ENCODE results near the gene SIT1. TPM values are rescaled to one million over a fixed set of nuclear protein-coding genes. Genes with fewer than 3 reads are reported as not detected.

Gene SIT1
- total RNA-seq, 1 donor from 2014 or later, result 3.4 TPM

- DNase-seq, result no peak
- no peaks in the 10 kb centered on the region for H3K36me3 Mint-ChIP-seq (ENCODE audit: unreplicated experiment)
- peaks cover 4% of the 10 kb centered on the region for H3K27me3 Mint-ChIP-seq (ENCODE audit: unreplicated experiment)
- no peak within 1 kb of the TSS for H3K27ac Mint-ChIP-seq (ENCODE audit: unreplicated experiment)
- peaks cover 3% of the 10 kb centered on the region for H3K4me1 Mint-ChIP-seq (ENCODE audit: low read depth, unreplicated experiment)
- no peak for TF ChIP-seq CTCF (IDR thresholded peaks at IDR 0.05; ENCODE audit: partially characterized antibody, unreplicated experiment)
- H3K4me3 Mint-ChIP-seq (ENCODE audit: unreplicated experiment), result peak within 1 kb of the TSS; percentile 79
- H3K9me3 Mint-ChIP-seq (ENCODE audit: unreplicated experiment), result peaks cover 6% of the 10 kb centered on the region
Observed at GRCh38 chr9:35673132-35674024, 22.6 kb upstream of the SIT1 start, which contains the start of gene CA9. Gene CA9, plus strand, starts transcription at chr9:35673928. Its CDS starts 32 bp downstream, at chr9:35673960.

- H3K4me1 Mint-ChIP-seq (ENCODE audit: low read depth, unreplicated experiment), result no peaks in the 10 kb centered on the region
- TF ChIP-seq CTCF (IDR thresholded peaks at IDR 0.05; ENCODE audit: partially characterized antibody, unreplicated experiment), result no peak
- peaks cover 3% of the 10 kb centered on the region for H3K9me3 Mint-ChIP-seq (ENCODE audit: unreplicated experiment)
- H3K27me3 Mint-ChIP-seq (ENCODE audit: unreplicated experiment), result peaks cover 6% of the 10 kb centered on the region
- H3K27ac Mint-ChIP-seq (ENCODE audit: unreplicated experiment), result no peak overlapping the region
- no peak for DNase-seq
- H3K36me3 Mint-ChIP-seq (ENCODE audit: unreplicated experiment), result peaks cover 4% of the 10 kb centered on the region
- H3K4me3 Mint-ChIP-seq (ENCODE audit: unreplicated experiment), result no peak overlapping the region
Observed at GRCh38 chr9:35669331-35670145, 18.8 kb upstream of the SIT1 start.

GRCh38 chr9:35667939-35668338 lies 17.2 kb upstream of the SIT1 start:
- Mint-ChIP-seq H3K27ac (ENCODE audit: unreplicated experiment) (no peak overlapping the region), H3K4me3 (ENCODE audit: unreplicated experiment) (no peak overlapping the region), H3K4me1 (ENCODE audit: low read depth, unreplicated experiment) (no peaks in the 10 kb centered on the region), H3K9me3 (ENCODE audit: unreplicated experiment) (peaks cover 1% of the 10 kb centered on the region), H3K27me3 (ENCODE audit: unreplicated experiment) (peaks cover 4% of the 10 kb centered on the region), H3K36me3 (ENCODE audit: unreplicated experiment) (peaks cover 4% of the 10 kb centered on the region)
- TF ChIP-seq CTCF (IDR thresholded peaks at IDR 0.05; ENCODE audit: partially characterized antibody, unreplicated experiment), result no peak
- no peak for DNase-seq

- Mint-ChIP-seq H3K4me3 (ENCODE audit: unreplicated experiment) (no peak overlapping the region), H3K36me3 (ENCODE audit: unreplicated experiment) (peaks cover 4% of the 10 kb centered on the region), H3K27ac (ENCODE audit: unreplicated experiment) (no peak overlapping the region), H3K4me1 (ENCODE audit: low read depth, unreplicated experiment) (no peaks in the 10 kb centered on the region), H3K9me3 (ENCODE audit: unreplicated experiment) (peaks cover 1% of the 10 kb centered on the region), H3K27me3 (ENCODE audit: unreplicated experiment) (peaks cover 6% of the 10 kb centered on the region)
- TF ChIP-seq CTCF (IDR thresholded peaks at IDR 0.05; ENCODE audit: partially characterized antibody, unreplicated experiment), result no peak
- no peak for DNase-seq
Observed at GRCh38 chr9:35666549-35666948, 15.8 kb upstream of the SIT1 start.
